ENCODE measurements around the gene SPDYC.
"Not testable (repeated sequence)": the region's sequence is repeated elsewhere in the genome, so short reads cannot be mapped to it uniquely, and the experiment has no call there.

The SPDYC gene

GRCh38 chr11:65134952-65135632 is 34.9 kb upstream of the SPDYC start:
- DNase-seq = peak; percentile 84

- DNase-seq = no peak
Measured at GRCh38 chr11:65135633-65136145, 34.3 kb upstream of the SPDYC start.

- DNase-seq = no peak
Measured at GRCh38 chr11:65136515-65137096, 33.4 kb upstream of the SPDYC start.

- no peak for DNase-seq
Measured at GRCh38 chr11:65141896-65142494, 28.0 kb upstream of the SPDYC start.

- no peak for DNase-seq
Measured at GRCh38 chr11:65147352-65148075, 22.5 kb upstream of the SPDYC start.

GRCh38 chr11:65148657-65149056 is 21.4 kb upstream of the SPDYC start:
- no peak for DNase-seq

GRCh38 chr11:65150131-65150508 is 19.9 kb upstream of the SPDYC start:
- not testable (repeated sequence) for DNase-seq

- DNase-seq = peak; percentile 74
Measured at GRCh38 chr11:65150509-65151299, 19.3 kb upstream of the SPDYC start.

- no peak for DNase-seq
Measured at GRCh38 chr11:65151331-65151899, 18.6 kb upstream of the SPDYC start.

GRCh38 chr11:65152122-65152521 is 17.9 kb upstream of the SPDYC start:
- DNase-seq = no peak

- no peak for DNase-seq
Measured at GRCh38 chr11:65156256-65156655, 13.8 kb upstream of the SPDYC start.

- no peak for DNase-seq
Measured at GRCh38 chr11:65156926-65157325, 13.1 kb upstream of the SPDYC start.

- DNase-seq = no peak
Measured at GRCh38 chr11:65157336-65157735, 12.7 kb upstream of the SPDYC start.

- no peak for DNase-seq
Measured at GRCh38 chr11:65159012-65159411, 11.0 kb upstream of the SPDYC start.

- DNase-seq = no peak
Measured at GRCh38 chr11:65160643-65161042, 9.4 kb upstream of the SPDYC start.

- no peak for DNase-seq
Measured at GRCh38 chr11:65163684-65164083, 6.3 kb upstream of the SPDYC start.

- DNase-seq = no peak
Measured at GRCh38 chr11:65165410-65166317, 4.4 kb upstream of the SPDYC start.

- no peak for DNase-seq
Measured at GRCh38 chr11:65166893-65167292, 3.1 kb upstream of the SPDYC start.

- no peak for DNase-seq
Measured at GRCh38 chr11:65167656-65168055, 2.4 kb upstream of the SPDYC start.

GRCh38 chr11:65169164-65169641 is 830 bp upstream of the SPDYC start:
- no peak for DNase-seq

GRCh38 chr11:65172600-65172999 is 2.6 kb downstream of the SPDYC start:
- no peak for DNase-seq
